ENCODE data around the gene MAL. TPM values are rescaled to one million over a fixed set of nuclear protein-coding genes. Genes with fewer than 3 reads are reported as not detected.
"Not testable (repeated sequence)": the region's sequence is repeated elsewhere in the genome, so short reads cannot be mapped to it uniquely, and the experiment has no call there.

MAL gene
- polyA plus RNA-seq, 3 donors, result 271 to 300 (median 279) TPM

GRCh38 chr2:95072424-95072823, 46.9 kb downstream of the MAL start:
- DNase-seq (ENCODE audit: extremely low read depth in 1 of 11, low read depth in 9 of 11, low spot score in 4 of 11), result no peak

- DNase-seq (ENCODE audit: extremely low read depth in 1 of 11, low read depth in 9 of 11, low spot score in 4 of 11), result no peak
These were observed 48.6 kb downstream of the MAL start for GRCh38 chr2:95073856-95074662.

GRCh38 chr2:95074663-95075439, 49.3 kb downstream of the MAL start:
- no peak for DNase-seq (ENCODE audit: extremely low read depth in 1 of 11, low read depth in 9 of 11, low spot score in 4 of 11)

GRCh38 chr2:95075440-95076132, 50.1 kb downstream of the MAL start:
- DNase-seq (ENCODE audit: extremely low read depth in 1 of 11, low read depth in 9 of 11, low spot score in 4 of 11), result no peak

- DNase-seq (ENCODE audit: extremely low read depth in 1 of 11, low read depth in 9 of 11, low spot score in 4 of 11), result peak in 10 of 11 donors; percentile 61 to 80 (median 68)
These were observed 51.4 kb downstream of the MAL start for GRCh38 chr2:95076705-95077529.

- no peak for DNase-seq (ENCODE audit: extremely low read depth in 1 of 11, low read depth in 9 of 11, low spot score in 4 of 11)
These were observed 52.0 kb downstream of the MAL start for GRCh38 chr2:95077530-95077825.

GRCh38 chr2:95077861-95078603, 52.5 kb downstream of the MAL start:
- no peak for DNase-seq (ENCODE audit: extremely low read depth in 1 of 11, low read depth in 9 of 11, low spot score in 4 of 11)

- DNase-seq (ENCODE audit: extremely low read depth in 1 of 11, low read depth in 9 of 11, low spot score in 4 of 11), result no peak
These were observed 53.7 kb downstream of the MAL start for GRCh38 chr2:95079199-95079683.

GRCh38 chr2:95082477-95082876, 57.0 kb downstream of the MAL start:
- no peak for DNase-seq (ENCODE audit: extremely low read depth in 1 of 11, low read depth in 9 of 11, low spot score in 4 of 11)

GRCh38 chr2:95086017-95086416, 60.5 kb downstream of the MAL start:
- no peak for DNase-seq (ENCODE audit: extremely low read depth in 1 of 11, low read depth in 9 of 11, low spot score in 4 of 11)

- no peak for DNase-seq (ENCODE audit: extremely low read depth in 1 of 11, low read depth in 9 of 11, low spot score in 4 of 11)
These were observed 61.9 kb downstream of the MAL start for GRCh38 chr2:95087379-95087778.

GRCh38 chr2:95091885-95092555, 66.5 kb downstream of the MAL start:
- DNase-seq (ENCODE audit: extremely low read depth in 1 of 11, low read depth in 9 of 11, low spot score in 4 of 11), result no peak

GRCh38 chr2:95098273-95098672, 72.8 kb downstream of the MAL start:
- not testable (repeated sequence) for DNase-seq (ENCODE audit: extremely low read depth in 1 of 11, low read depth in 9 of 11, low spot score in 4 of 11)

GRCh38 chr2:95099910-95100309, 74.4 kb downstream of the MAL start:
- no peak for DNase-seq (ENCODE audit: extremely low read depth in 1 of 11, low read depth in 9 of 11, low spot score in 4 of 11)

Data from renal cortex interstitium (tissue), 11 donors.